Gastrocnemius medialis (tissue), 4 donors: Measurements from ENCODE around the gene TMPRSS9.

Experiments
- POLR2A ChIP-seq, 2 donors: fragments of 450-650 bp; IDR thresholded peaks; one replicate each; pipeline ENCODE4 v1.6.1; 2017; ENCODE audit warnings: antibody characterized with exemption in 2 of 2, mild to moderate bottlenecking in 2 of 2, moderate library complexity in 2 of 2
- TF ChIP-seq, protein P1 (sequence below), 5 experiments: fragments of 450-650 bp in 3 of 5; fragments of 200-600 bp in 2 of 5; sonication (generic) in 2 of 5; IDR thresholded peaks in 4 of 5; conservative IDR thresholded peaks in 1 of 5; 1 replicate in 4 of 5; 2 replicates in 1 of 5; pipeline ENCODE4 v1.5.1; 2016 to 2019; ENCODE audit warnings: antibody characterized with exemption in 5 of 5, mild to moderate bottlenecking in 3 of 5, moderate library complexity in 3 of 5

- TF ChIP-seq, protein P1, sequence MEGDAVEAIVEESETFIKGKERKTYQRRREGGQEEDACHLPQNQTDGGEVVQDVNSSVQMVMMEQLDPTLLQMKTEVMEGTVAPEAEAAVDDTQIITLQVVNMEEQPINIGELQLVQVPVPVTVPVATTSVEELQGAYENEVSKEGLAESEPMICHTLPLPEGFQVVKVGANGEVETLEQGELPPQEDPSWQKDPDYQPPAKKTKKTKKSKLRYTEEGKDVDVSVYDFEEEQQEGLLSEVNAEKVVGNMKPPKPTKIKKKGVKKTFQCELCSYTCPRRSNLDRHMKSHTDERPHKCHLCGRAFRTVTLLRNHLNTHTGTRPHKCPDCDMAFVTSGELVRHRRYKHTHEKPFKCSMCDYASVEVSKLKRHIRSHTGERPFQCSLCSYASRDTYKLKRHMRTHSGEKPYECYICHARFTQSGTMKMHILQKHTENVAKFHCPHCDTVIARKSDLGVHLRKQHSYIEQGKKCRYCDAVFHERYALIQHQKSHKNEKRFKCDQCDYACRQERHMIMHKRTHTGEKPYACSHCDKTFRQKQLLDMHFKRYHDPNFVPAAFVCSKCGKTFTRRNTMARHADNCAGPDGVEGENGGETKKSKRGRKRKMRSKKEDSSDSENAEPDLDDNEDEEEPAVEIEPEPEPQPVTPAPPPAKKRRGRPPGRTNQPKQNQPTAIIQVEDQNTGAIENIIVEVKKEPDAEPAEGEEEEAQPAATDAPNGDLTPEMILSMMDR (IDR thresholded peaks at IDR 0.05 in 4 of 5, conservative IDR thresholded peaks at IDR 0.05 in 1 of 5) = no peak
- no peak for TF ChIP-seq POLR2A (IDR thresholded peaks at IDR 0.05)
Observed at GRCh38 chr19:2345076-2345475, 15.0 kb upstream of the TMPRSS9 start.
